Sigmoid colon (tissue), 4 donors: ENCODE data around the gene PTPRT.

Experiments
- CTCF ChIP-seq, 4 experiments: fragments of 450-650 bp in 3 of 4; fragments of 200-600 bp in 1 of 4; IDR thresholded peaks; one replicate each; pipeline ENCODE4 v1.5.1; 2016 to 2019; ENCODE audit warnings: antibody characterized with exemption in 4 of 4, mild to moderate bottlenecking in 3 of 4, moderate library complexity in 2 of 4
- POLR2AphosphoS5 ChIP-seq, 4 donors: sonication (generic); formaldehyde crosslinking; IDR thresholded peaks; one replicate each; pipeline ENCODE4 v1.6.1; 2017; ENCODE audit warnings: antibody characterized with exemption in 4 of 4

- TF ChIP-seq CTCF (IDR thresholded peaks at IDR 0.05) = no peak
- no peak for TF ChIP-seq POLR2AphosphoS5 (IDR thresholded peaks at IDR 0.05)
Observed at GRCh38 chr20:43186312-43186711, 3.4 kb downstream of the PTPRT start.
